H54 (cell line): ENCODE measurements around the gene ADCY3.

ENCODE experiments used
- DNase-seq: peaks from one replicate; pipeline ENCODE4 v3.0.0; 2011; ENCODE audit warnings: low spot score, mixed read lengths; ENCODE audit not compliant: insufficient read length
- FAIRE-seq: peaks from 3 replicates; lab custom pipeline; 2011; peaks lifted over from hg19 to GRCh38; lab: Jason Lieb, UNC
- POLR2A ChIP-seq: IDR thresholded peaks from 2 replicates; pipeline ENCODE4 v1.6.1; 2011; ENCODE audit warnings: low read depth, mild to moderate bottlenecking, low read length

Gene ADCY3

GRCh38 chr2:24920098-24920808 is at the start of gene ADCY3:
TSS of gene ADCY3 (minus strand) at chr2:24920237. CDS start at chr2:24918987, 1,250 bp downstream.
- no peak for TF ChIP-seq POLR2A
- DNase-seq (peak; percentile 73), FAIRE-seq (no peak)

DNA sequence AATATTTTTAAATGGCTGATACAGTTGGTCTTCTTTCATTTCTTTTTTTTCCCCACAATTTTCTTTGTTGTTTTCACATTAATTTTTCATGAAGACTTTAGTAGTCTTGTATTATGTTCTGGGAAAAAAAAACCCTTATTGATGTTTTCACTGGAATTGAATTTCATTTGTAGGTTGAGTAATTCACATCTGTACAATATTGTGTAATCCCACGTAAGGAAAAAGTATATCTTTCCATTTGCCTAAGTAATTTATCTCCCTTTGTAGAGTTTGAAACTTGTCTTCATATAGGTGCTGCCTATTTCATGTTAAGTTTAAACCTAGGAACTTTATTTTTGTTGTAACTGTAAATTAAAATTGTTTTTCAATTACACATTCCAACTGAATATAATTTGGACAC is 49.7 kb upstream of the ADCY3 start:
- no peak for FAIRE-seq
- no peak for TF ChIP-seq POLR2A
- DNase-seq = no peak

DNA sequence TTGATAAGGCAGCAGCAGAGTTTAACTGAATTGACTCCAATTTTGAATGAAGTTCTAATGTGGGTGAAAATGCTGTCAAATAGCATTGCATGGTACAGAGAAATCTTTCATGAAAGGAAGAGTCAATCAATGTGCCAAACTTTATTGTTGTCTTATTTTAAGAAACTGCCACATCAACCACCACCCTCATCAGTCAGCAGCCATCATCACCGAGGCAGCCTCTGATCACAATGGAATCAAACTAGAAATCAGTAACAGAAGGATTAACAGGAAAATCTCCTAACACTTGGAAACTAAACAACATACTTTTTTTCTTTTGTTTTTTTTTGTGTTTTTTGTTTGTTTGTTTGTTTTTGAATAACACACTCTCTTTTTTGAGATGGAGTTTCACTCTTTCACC is 41.9 kb upstream of the ADCY3 start:
- FAIRE-seq (no peak), DNase-seq (no peak)
- TF ChIP-seq POLR2A = no peak

DNA sequence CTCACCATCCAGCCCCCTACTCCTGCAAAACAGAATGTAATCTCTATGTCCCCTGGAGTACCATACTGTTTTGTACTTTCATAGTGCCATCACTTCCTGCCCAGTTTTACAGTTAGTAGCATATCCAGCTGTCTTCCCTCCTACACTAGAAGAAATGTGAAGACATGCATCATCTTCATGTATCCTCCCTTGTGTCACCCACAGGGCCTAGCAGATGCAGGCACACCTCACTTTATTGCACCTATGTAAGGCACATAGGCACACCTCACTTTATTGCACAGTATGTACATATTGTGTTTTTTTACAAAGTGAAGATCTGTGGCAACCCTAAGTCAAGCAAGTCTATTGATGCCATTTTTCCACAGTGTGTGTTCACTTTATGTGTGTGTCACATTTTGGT is 39.7 kb upstream of the ADCY3 start:
- no peak for FAIRE-seq

DNA sequence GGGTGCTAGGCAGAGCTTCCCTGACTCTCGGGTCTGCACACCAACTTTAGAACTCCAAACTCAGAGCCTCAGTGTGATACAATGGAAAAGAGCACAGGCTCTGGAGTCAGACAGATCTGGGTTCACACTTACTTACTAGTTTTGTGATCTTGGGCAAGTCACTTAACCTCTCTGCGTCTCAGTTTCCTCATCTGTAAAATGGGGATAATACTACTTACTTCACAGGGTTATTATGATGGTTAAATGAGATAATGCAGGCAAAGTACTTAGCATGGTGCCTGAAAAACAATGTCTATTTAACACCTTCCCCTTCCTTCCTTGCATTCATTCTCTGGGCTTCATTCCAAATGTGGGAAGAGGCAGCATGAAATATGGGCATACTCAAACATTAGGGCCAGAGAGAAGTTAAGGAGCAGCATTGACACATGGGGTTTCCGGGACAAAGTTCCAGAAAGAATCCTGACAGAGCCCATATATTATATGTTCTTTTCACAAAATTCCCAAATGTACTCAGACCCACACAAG is 38.4 kb upstream of the ADCY3 start:
- TF ChIP-seq POLR2A = no peak
- DNase-seq = no peak
- FAIRE-seq = no peak

More for the DNA sequence above, 39.7 kb upstream of the ADCY3 start:
- TF ChIP-seq POLR2A = no peak
- DNase-seq = no peak

- TF ChIP-seq POLR2A = no peak
- DNase-seq = no peak
- FAIRE-seq = no peak
Measured at GRCh38 chr2:24957976-24958375, 37.9 kb upstream of the ADCY3 start.

DNA sequence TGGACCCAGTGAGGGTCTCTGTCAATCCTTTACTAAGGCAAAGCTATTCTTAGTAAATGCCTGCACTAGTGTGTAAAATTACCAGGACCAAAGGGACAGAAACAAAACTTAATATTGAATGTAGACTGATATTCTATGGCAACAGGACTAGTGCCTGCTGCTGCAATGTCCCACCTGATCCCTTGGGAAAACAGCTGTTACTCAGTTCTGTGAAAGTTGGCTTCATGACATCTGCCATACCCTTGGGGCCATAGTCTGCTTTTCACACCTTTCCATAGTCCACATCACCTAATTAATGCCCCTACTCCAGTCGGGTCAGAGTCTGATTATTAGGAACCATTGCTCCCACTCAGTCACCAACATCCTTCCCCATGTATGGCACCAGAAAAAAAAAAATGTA is 37.2 kb upstream of the ADCY3 start:
- no peak for FAIRE-seq

DNA sequence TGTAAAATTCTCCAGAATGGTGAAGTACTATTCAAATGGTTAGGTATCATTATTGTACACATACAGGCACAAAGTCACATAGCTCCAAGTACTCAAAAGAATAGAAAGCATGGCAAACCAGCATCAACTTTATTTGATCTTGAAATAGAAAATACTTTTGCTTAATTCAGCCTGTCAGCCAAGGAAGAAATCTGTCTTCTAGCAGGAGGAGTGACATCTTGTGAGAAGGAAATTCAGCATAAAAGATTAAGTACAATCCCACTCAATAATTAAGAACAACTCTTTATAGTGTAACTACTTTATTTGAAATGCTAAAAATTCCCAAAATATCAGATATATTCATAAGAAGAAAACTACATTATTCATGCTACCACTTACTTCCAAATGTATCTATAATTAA is 35.9 kb upstream of the ADCY3 start:
- DNase-seq = no peak
- FAIRE-seq = no peak
- no peak for TF ChIP-seq POLR2A

More for the DNA sequence above, 37.2 kb upstream of the ADCY3 start:
- no peak for DNase-seq
- TF ChIP-seq POLR2A = no peak

GRCh38 chr2:24955232-24955631 is 35.2 kb upstream of the ADCY3 start:
- DNase-seq (no peak), FAIRE-seq (no peak)
- TF ChIP-seq POLR2A = no peak

DNA sequence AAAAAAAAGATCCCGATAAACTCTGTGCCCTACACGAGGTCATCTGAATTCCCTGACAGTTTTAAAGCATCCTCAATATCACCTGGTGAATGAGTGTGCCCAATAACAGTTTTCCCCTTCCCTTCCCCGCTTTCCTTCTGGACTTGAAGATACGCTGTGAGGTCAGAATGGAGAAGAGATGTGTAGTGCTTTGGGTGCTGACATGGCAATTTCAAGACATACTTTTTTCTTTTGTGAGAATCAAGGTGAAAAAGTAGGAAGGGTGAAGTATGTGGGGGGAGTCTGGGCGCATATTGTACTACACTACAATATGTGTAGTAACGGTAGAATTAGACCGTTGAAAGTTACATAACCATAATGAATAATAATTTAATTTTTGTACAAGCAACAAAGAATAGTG is 30.1 kb upstream of the ADCY3 start:
- FAIRE-seq = no peak
- DNase-seq = no peak
- TF ChIP-seq POLR2A = no peak

- TF ChIP-seq POLR2A = no peak
- DNase-seq (no peak), FAIRE-seq (no peak)
Measured at GRCh38 chr2:24948506-24948905, 28.5 kb upstream of the ADCY3 start.

DNA sequence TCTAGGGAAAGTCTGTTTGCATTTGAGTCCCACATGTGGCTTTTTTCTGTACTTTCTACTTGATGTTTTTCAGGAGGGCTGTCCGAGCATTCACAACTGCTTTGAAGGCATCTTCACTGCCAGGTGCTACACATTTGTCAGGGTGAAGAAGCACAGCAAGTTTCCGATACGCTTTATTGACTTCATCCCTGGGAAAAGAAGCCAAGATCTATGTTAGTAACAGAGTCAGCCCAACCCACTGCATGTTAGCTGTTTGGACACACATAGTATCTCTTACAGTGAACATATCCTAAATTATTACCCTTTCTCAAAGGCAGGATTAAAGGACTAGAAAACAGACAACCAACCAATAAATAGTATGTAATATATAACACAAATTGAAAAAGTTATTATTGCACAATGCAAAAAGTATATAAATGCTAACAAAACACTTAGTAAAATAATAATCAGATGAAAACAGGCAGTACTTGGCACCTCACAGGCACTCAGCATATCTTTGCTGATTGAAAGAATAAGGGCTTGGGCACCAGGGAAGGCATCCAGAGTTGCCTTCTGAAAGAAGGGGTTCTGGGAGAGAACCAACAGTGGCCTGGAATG is 27.6 kb upstream of the ADCY3 start:
- DNase-seq (no peak), FAIRE-seq (no peak)
- TF ChIP-seq POLR2A = no peak

- peak; percentile 30 for FAIRE-seq
- DNase-seq = no peak
Measured at GRCh38 chr2:24945907-24946306, 25.9 kb upstream of the ADCY3 start.

DNA sequence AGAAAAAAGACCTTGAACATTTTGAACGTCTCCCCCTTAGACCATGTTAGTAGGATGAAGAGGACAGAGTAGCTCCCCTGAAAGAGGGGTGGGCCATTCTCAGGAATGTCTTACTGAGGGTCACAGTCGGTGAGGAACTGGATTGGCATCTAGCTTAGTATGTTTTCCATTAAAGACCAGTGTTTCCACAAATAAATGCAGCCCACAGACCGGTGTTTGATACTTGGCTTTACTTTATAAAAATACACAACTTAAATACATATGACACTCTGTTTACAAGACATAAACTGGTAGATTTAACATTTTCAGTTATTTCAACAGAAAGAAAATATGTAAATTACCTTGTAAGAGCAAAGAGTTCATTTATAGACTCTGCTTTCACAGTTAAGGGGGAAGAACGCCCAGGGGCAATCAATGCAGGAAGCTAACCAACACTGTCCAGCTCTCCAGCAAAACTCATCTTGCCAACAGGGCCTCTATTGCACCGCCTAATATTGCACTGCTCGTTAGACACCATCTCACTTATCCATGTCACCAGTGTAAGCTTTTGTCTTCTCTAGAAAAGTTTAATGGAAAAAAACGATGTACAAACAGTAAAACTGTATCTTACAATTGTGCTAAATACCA is 23.5 kb upstream of the ADCY3 start:
- no peak for TF ChIP-seq POLR2A
- DNase-seq (no peak), FAIRE-seq (no peak)

More at GRCh38 chr2:24945907-24946306, 25.9 kb upstream of the ADCY3 start:
- TF ChIP-seq POLR2A = no peak

GRCh38 chr2:24939353-24939752 is 19.3 kb upstream of the ADCY3 start:
- no peak for TF ChIP-seq POLR2A
- DNase-seq (no peak), FAIRE-seq (no peak)
